ENCODE results near the gene PDF. TPM values are rescaled to one million over a fixed set of nuclear protein-coding genes. Genes with fewer than 3 reads are reported as not detected.

The PDF gene
- total RNA-seq, 1 experiment from 2014 or later = 32.4 TPM

DNA sequence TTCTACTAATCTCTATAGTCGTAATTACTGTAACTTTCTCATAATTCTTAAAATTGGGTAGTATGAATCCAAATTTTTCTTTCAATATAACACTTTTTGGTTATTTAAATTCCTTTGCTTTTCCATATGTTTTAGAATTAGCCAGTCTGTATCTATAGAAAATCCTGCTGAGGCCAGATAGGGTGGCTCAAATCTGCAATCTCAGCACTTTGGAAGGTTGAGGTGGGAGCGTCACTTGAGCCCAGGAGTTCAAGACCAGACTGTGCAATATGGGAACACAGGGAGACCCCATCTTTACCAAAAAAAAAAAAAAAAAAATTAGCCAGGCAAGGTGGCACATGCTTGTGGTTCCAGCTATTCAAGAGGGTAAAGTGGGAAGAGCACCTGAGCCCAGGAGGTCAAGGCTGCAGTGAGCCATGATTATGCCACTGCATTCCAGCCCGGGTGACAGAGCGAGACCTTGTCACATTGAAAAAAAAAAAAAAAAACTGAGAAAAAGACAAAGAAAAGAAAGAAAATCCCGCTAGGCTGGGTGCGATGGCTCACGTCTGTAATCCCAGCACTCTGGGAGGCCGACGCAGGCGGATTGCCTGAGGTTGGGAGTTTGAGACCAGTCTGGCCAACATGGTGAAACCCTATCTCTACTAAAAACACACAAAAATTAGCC lies 46.1 kb upstream of the PDF start:
- TF ChIP-seq, protein P1, sequence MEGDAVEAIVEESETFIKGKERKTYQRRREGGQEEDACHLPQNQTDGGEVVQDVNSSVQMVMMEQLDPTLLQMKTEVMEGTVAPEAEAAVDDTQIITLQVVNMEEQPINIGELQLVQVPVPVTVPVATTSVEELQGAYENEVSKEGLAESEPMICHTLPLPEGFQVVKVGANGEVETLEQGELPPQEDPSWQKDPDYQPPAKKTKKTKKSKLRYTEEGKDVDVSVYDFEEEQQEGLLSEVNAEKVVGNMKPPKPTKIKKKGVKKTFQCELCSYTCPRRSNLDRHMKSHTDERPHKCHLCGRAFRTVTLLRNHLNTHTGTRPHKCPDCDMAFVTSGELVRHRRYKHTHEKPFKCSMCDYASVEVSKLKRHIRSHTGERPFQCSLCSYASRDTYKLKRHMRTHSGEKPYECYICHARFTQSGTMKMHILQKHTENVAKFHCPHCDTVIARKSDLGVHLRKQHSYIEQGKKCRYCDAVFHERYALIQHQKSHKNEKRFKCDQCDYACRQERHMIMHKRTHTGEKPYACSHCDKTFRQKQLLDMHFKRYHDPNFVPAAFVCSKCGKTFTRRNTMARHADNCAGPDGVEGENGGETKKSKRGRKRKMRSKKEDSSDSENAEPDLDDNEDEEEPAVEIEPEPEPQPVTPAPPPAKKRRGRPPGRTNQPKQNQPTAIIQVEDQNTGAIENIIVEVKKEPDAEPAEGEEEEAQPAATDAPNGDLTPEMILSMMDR (conservative IDR thresholded peaks at IDR 0.05; ENCODE audit: low read depth, low read length) = no peak
- TF ChIP-seq EZH2 (IDR thresholded peaks at IDR 0.05; ENCODE audit: borderline replicate concordance, low read depth, low read length, poor library complexity, severe bottlenecking) = no peak
- Histone ChIP-seq H3K4me1 (ENCODE audit: insufficient read depth, low read length, poor library complexity, severe bottlenecking) (no peaks in the 10 kb centered on the region), H3K4me3 (ENCODE audit: low read depth, low read length, poor library complexity, severe bottlenecking) (no peak overlapping the region), H3K27ac (ENCODE audit: low read depth, low read length, poor library complexity, severe bottlenecking) (no peak overlapping the region), H3K9me3 (ENCODE audit: low read depth, low read length, poor library complexity, severe bottlenecking) (no peaks in the 10 kb centered on the region), H3K27me3 (replicated peaks; ENCODE audit: insufficient read depth, low read depth, low read length, poor library complexity) (no peaks in the 10 kb centered on the region), H3K36me3 (ENCODE audit: insufficient read depth, low read length, poor library complexity, severe bottlenecking) (peaks cover 43% of the 10 kb centered on the region)
- ChIA-PET CTCF (no interaction called here), POLR2A (ENCODE audit: low non-redundant PET) (no interaction called here)
- no peak for DNase-seq (ENCODE audit: low spot score)
- BruUV-seq (replicated peaks) = no TSS peak
- intact Hi-C loops (cut with micrococcal nuclease; ENCODE audit: unreplicated experiment) = no loop called here

DNA sequence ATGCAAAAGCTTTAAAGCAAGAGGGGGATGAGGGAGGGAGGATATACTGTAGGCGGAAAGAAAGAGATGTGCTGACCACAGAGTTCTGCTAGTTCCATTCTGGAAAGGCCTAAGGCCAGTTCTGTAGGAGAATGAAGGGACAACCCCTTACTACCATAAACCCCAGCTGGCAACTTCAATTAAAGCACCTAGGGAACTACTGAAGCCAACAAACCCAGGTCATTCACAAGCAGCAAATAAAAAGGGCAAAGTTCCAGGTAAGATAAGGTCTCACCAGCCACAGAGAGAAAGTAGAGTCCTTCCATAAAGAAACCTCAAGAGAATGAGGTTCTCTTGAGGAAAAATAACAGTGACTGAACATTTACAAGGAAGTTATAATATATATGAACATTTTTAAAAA lies 42.6 kb upstream of the PDF start:
- TF ChIP-seq EZH2 (IDR thresholded peaks at IDR 0.05; ENCODE audit: borderline replicate concordance, low read depth, low read length, poor library complexity, severe bottlenecking) = no peak
- TF ChIP-seq, protein P1 (conservative IDR thresholded peaks at IDR 0.05; ENCODE audit: low read depth, low read length) = no peak
- Histone ChIP-seq H3K4me3 (ENCODE audit: low read depth, low read length, poor library complexity, severe bottlenecking) (no peak overlapping the region), H3K27me3 (replicated peaks; ENCODE audit: insufficient read depth, low read depth, low read length, poor library complexity) (no peaks in the 10 kb centered on the region), H3K4me1 (ENCODE audit: insufficient read depth, low read length, poor library complexity, severe bottlenecking) (no peaks in the 10 kb centered on the region), H3K27ac (ENCODE audit: low read depth, low read length, poor library complexity, severe bottlenecking) (no peak overlapping the region), H3K36me3 (ENCODE audit: insufficient read depth, low read length, poor library complexity, severe bottlenecking) (peaks cover 42% of the 10 kb centered on the region), H3K9me3 (ENCODE audit: low read depth, low read length, poor library complexity, severe bottlenecking) (no peaks in the 10 kb centered on the region)
- POLR2A ChIA-PET (ENCODE audit: low non-redundant PET) = no interaction called here
- intact Hi-C loops (cut with micrococcal nuclease; ENCODE audit: unreplicated experiment) = no loop called here
- no TSS peak for BruUV-seq (replicated peaks)
- DNase-seq (ENCODE audit: low spot score) = no peak
- CTCF ChIA-PET = no interaction called here

DNA sequence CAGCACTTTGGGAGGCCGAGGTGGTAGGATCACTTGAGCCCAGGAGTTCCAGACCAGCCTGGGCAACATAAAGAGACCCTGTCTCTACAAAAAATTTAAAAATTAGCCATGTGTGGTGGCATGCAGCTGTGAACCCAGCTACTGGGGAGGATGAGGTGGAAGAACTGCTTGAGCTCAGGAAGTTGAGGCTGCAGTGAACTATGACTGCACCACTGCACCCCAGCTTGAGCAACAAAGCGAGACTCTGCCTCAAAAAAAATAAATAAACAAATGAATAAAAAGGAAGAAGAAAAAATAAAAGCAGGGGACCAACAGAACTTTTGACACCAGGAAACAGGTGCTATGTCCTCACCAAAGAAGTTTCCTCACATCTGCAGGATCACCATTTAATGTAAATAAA lies 41.2 kb upstream of the PDF start:
- Histone ChIP-seq H3K4me1 (ENCODE audit: insufficient read depth, low read length, poor library complexity, severe bottlenecking) (no peaks in the 10 kb centered on the region), H3K9me3 (ENCODE audit: low read depth, low read length, poor library complexity, severe bottlenecking) (no peaks in the 10 kb centered on the region), H3K27me3 (replicated peaks; ENCODE audit: insufficient read depth, low read depth, low read length, poor library complexity) (no peaks in the 10 kb centered on the region), H3K27ac (ENCODE audit: low read depth, low read length, poor library complexity, severe bottlenecking) (no peak overlapping the region), H3K4me3 (ENCODE audit: low read depth, low read length, poor library complexity, severe bottlenecking) (no peak overlapping the region), H3K36me3 (ENCODE audit: insufficient read depth, low read length, poor library complexity, severe bottlenecking) (peaks cover 54% of the 10 kb centered on the region)
- ChIA-PET CTCF (no interaction called here), POLR2A (ENCODE audit: low non-redundant PET) (no interaction called here)
- no TSS peak for BruUV-seq (replicated peaks)
- TF ChIP-seq, protein P1 (conservative IDR thresholded peaks at IDR 0.05; ENCODE audit: low read depth, low read length) = no peak
- TF ChIP-seq EZH2 (IDR thresholded peaks at IDR 0.05; ENCODE audit: borderline replicate concordance, low read depth, low read length, poor library complexity, severe bottlenecking) = no peak
- DNase-seq (ENCODE audit: low spot score) = no peak
- intact Hi-C loops (cut with micrococcal nuclease; ENCODE audit: unreplicated experiment) = no loop called here
